Bone marrow (tissue), 2 donors: ENCODE data around the gene ELOVL4.

ENCODE experiments used
- DNase-seq, 2 donors: peaks; one replicate each; lab custom pipeline; 2025; lab: John Stamatoyannopoulos, UW

Gene ELOVL4

GRCh38 chr6:79911992-79912391 lies 35.4 kb downstream of the ELOVL4 start:
- no peak for DNase-seq

GRCh38 chr6:79909517-79909916 lies 37.8 kb downstream of the ELOVL4 start:
- DNase-seq: no peak

GRCh38 chr6:79902046-79902445 lies 45.3 kb downstream of the ELOVL4 start:
- DNase-seq: no peak

- no peak for DNase-seq
Measured at GRCh38 chr6:79898076-79898475, 49.3 kb downstream of the ELOVL4 start.

- no peak for DNase-seq
Measured at GRCh38 chr6:79896075-79896449, 51.3 kb downstream of the ELOVL4 start.

GRCh38 chr6:79895382-79896074 lies 51.8 kb downstream of the ELOVL4 start:
- DNase-seq: no peak

GRCh38 chr6:79894939-79895338 lies 52.4 kb downstream of the ELOVL4 start:
- DNase-seq: no peak

- no peak for DNase-seq
Measured at GRCh38 chr6:79888587-79888986, 58.8 kb downstream of the ELOVL4 start.

GRCh38 chr6:79878142-79878748 lies 69.1 kb downstream of the ELOVL4 start:
- DNase-seq: no peak

- DNase-seq: no peak
Measured at GRCh38 chr6:79874531-79875134, 72.7 kb downstream of the ELOVL4 start.

- DNase-seq: no peak
Measured at GRCh38 chr6:79872986-79873385, 74.4 kb downstream of the ELOVL4 start.

GRCh38 chr6:79872303-79872702 lies 75.0 kb downstream of the ELOVL4 start:
- no peak for DNase-seq

- peak; percentile 35 to 39 for DNase-seq
Measured at GRCh38 chr6:79869600-79870084, 77.7 kb downstream of the ELOVL4 start.

- DNase-seq: no peak
Measured at GRCh38 chr6:79869184-79869583, 78.2 kb downstream of the ELOVL4 start.

- DNase-seq: peak in 1 of 2 donors; percentile 31
Measured at GRCh38 chr6:79868098-79868722, 79.1 kb downstream of the ELOVL4 start.
